Glomerular visceral epithelial cell (primary cell): Measurements from ENCODE around the gene PCBP3.
"Not testable (repeated sequence)": the region's sequence is repeated elsewhere in the genome, so short reads cannot be mapped to it uniquely, and the experiment has no call there.

Source experiments
- DNase-seq: peaks from one replicate; pipeline ENCODE4 v3.0.0-alpha.2; 2016; ENCODE audit errors: extremely low spot score

The PCBP3 gene

DNA sequence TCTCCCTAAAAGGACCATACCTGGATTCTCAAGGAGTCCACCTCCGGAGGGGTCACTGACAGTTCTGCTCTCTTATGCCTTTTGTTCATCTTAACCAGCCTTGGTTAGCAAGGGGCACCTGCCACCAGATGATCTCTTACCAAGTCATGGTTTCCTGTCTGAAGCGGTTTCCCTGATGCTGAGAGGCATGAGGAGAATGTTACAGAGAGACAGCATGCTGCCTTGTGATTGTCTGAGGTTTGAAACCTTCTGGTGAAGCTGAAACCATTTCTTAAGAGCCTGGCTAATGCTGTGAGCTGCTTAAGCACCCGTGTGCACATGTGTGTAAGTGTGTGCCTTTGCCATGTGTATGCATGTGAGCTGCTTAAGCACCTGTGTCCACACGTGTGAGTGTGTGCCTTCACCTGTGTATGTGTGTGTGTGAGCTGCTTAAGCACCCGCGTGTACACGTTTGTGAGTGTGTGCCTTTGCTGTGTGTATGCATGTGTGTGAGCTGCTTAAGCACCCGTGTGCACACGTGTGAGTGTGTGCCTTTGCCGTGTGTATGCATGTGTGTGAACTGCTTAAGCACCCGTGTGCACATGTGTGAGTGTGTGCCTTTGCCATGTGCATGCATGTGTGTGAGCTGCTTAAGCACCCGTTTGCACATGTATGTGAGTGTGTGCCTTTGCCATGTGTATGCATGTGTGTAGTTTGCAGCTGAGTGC is 201.7 kb downstream of the PCBP3 start:
- no peak for DNase-seq

DNA sequence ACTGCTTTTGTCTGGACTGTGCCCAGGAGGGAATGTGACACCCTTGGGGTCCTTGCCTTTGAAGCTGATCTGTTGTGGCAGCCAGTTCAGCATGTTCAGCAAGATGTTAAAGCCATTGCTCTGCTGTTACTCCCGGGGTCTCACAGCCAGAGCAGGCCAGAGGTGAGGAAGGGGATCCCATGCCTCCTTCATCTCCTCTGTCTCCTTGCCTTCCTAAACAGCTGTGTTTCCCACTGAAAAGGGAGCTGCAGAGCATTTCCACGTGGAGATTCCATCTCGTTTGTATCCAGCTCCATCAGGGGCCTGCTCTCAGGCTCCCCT is 202.2 kb downstream of the PCBP3 start:
- no peak for DNase-seq

- no peak for DNase-seq
Observed at GRCh38 chr21:45846373-45847160, 203.0 kb downstream of the PCBP3 start.

DNA sequence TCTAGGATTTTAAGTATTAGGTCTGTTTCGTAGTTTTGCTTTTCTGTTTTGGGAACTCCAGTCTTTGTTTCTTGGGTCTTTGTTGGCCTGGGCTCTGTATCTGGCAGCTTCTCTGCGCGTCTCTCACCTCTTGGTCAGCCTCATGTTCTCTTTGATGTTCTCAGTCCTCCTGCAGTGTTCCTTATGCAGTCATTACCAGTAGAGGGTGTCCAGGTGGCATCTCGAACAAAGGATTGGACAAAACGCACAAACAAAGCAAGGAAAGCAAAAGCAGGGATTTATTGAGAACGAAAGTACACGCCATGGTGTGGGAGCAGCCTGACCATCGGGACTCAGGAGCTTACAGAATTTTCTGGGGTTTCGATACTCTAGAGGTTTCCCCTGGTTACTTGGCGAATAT is 204.3 kb downstream of the PCBP3 start:
- DNase-seq: no peak

DNA sequence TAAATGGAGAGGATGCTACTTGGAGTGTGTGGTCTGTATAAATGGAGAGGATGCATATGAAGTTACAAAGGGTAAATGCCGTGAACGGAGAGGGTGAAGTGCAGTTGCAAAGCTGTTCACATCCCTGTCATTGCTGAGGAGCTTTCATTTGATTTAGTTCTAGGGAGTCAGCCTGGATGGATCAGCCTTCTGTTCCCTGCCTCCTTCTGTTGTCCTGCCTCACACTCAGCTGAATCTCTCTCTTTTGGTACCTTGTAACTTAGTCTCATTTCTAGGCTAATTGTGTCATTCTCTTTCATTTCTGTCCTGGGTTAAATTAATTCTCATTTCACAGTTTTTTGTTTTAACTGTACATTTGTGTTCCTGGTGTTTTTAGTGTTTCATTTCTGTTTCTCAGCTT is 204.8 kb downstream of the PCBP3 start:
- DNase-seq: no peak

DNA sequence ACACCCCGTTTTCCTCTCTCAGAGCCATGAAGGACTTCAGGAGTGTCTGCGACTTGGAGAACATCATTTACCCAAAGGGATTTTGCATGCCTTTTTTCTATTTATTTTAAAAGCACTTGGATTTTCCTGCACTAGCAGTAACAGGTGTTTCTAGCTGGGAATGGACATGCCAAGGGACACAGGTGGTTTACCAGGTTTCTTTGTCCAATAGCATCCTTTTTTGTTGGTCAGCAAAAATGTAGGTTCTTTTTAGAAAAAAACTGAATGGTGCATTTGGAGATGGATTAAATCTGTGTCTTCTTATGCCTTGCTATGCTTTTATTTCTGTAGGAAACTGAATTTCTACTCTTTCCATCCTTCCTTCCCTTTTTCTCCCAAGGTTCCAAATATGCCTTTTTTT is 205.3 kb downstream of the PCBP3 start:
- DNase-seq: no peak

- DNase-seq: no peak
Observed at GRCh38 chr21:45849651-45850050, 206.1 kb downstream of the PCBP3 start.

DNA sequence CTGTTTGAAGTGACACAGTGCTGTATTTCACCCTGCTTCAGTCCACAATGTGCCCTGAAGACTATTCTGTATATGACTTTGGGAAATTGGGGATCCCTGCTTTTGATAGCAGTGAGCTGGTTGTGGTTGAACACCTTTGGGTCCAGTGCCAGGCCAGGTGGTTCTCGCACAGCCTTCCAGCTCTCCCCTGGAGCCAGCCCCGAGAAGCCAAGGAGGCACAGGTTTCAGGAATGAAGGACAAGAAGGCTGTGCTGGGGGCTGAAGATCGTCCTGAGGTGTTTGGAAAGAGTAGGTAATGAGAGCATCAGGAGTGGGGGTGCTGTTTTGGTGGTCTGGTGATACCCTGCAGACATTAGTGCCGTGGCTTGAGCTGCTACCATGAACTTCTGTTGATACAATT is 206.7 kb downstream of the PCBP3 start:
- no peak for DNase-seq

DNA sequence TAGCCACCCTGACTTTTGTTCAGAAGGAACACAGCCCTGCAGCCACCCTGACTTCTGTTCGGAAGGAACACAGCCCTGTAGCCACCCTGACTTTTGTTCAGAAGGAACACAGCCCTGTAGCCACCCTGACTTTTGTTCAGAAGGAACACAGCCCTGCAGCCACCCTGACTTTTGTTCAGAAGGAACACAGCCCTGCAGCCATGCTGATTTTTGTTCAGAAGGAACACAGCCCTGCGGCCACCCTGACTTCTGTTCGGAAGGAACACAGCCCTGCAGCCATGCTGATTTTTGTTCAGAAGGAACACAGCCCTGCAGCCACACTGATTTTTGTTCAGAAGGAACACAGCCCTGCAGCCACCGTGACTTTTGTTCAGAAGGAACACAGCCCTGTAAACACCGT is 208.9 kb downstream of the PCBP3 start:
- DNase-seq: not testable (repeated sequence)

- no peak for DNase-seq
Observed at GRCh38 chr21:45852886-45853400, 209.4 kb downstream of the PCBP3 start.

GRCh38 chr21:45853703-45854342 is 210.3 kb downstream of the PCBP3 start:
- DNase-seq: no peak

- no peak for DNase-seq
Observed at GRCh38 chr21:45854690-45855247, 211.2 kb downstream of the PCBP3 start.

- no peak for DNase-seq
Observed at GRCh38 chr21:45855248-45855811, 211.8 kb downstream of the PCBP3 start.

GRCh38 chr21:45856442-45856841 is 212.9 kb downstream of the PCBP3 start:
- DNase-seq: no peak

DNA sequence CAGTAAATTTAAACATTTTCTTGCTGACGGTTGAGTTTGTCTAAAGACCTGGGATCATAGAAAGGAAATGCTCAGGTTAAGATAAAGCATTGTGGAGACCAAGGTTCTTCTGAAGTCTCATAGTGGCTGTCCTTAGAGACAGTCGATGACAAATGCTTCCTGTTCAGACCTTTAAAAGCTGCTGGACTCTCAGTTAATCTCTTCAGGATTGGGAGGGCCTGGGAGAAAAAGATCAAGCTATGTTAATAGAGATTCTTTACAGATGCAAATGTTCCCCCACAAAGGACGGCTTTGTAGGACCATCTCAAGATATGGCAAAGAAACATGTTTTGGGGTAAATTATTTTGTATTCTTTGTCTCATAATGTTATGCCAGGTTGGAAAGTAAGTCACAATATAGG is 213.4 kb downstream of the PCBP3 start:
- DNase-seq: no peak

- no peak for DNase-seq
Observed at GRCh38 chr21:45857761-45858160, 214.2 kb downstream of the PCBP3 start.

DNA sequence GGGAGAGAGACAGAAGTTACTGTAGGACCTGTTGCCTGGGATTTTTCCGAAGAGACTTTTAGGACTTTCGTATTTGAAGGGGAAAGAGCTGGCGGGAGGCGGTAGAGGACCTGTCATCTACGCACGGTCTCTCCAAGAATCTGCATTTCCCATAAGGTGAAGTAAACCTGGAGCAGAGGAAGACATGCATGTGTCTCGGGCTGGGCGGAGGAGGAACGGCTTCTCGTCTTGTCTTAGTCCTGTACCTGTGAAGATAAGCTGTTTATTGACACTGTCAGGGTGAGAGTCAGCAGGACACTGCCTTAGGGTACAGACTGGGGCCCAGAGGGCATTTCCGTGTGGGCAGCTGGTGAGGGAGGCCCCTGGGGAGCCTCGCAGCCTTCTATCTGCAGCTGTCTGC is 214.7 kb downstream of the PCBP3 start:
- DNase-seq: no peak

DNA sequence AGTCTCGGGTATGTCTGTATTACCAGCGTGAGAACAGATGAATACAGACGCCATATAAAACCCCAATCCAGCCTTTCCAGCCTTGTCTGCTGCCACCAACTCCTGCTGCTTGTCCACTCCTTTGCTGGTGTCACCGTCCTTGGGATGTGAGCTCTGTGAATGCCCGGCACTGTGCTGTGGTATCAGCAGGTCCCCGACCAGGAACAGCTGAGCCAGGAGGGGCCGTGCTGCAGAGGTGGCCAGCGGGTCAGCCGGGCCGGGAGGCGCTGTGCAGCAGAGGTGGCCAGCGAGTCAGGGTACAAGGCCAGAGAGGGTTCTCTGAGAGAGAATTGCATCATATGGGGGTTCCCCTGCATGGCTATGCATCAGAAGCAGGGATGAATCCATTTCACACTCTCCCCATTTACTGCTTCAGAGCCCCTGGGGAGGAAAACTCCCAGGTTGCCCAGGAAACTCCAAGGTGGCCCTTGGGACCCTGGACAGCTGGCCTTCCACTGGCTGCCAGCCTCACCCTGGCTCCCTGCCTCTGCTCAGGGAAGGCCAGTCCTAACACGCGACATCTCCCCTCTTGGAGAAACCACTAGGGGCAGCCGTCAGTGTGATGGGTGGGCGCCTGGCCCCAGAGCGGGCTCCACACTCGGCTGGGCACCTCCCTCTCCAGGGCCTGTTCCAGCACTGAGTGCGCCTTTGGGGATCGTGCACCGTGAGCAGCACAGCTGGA is 215.7 kb downstream of the PCBP3 start:
- no peak for DNase-seq

DNA sequence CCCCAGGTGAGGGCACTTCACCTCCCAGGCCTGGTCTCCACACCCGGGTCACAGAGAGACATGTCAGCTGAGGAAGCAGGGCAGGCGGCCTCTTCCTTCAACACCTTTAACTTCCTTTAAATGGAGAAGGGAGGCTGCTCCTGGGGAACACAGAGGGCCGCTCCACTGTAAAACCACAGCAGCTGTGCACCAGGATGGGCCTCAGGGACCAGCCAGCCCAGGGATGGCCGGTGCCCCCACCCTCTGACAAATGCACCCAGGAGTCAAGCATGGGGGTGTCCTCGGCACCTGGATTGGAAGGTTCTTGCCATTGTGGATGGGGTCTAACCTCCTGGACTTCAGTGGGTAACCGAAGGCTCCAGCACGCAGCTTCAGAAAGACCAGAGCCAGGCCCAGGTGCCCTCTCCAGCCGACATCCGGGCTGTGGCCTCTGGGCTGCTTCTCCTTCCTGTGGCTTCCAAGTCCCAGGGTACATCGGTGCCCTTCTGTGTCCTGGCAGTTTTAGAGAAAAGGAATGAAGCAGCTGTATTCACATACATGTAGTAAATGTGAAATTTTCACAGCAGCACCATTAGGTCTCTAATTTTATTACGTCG is 216.3 kb downstream of the PCBP3 start:
- no peak for DNase-seq

GRCh38 chr21:45860493-45861155 is 217.1 kb downstream of the PCBP3 start:
- no peak for DNase-seq
